NCI-H187 (cell line): ENCODE results near the gene SLC9A9.

Experiments used
- DNase-seq, 2 experiments: peaks; one replicate each; lab custom pipeline; 2025; lab: John Stamatoyannopoulos, UW

SLC9A9 gene

GRCh38 chr3:143597774-143598652 is 250.3 kb downstream of the SLC9A9 start:
- no peak for DNase-seq

- no peak for DNase-seq
Observed at GRCh38 chr3:143596957-143597642, 251.2 kb downstream of the SLC9A9 start.

- DNase-seq: no peak
Observed at GRCh38 chr3:143595456-143596077, 252.7 kb downstream of the SLC9A9 start.

GRCh38 chr3:143594206-143594605 is 254.1 kb downstream of the SLC9A9 start:
- DNase-seq: no peak

GRCh38 chr3:143590660-143591059 is 257.6 kb downstream of the SLC9A9 start:
- DNase-seq: no peak

GRCh38 chr3:143586576-143586975 is 261.7 kb downstream of the SLC9A9 start:
- DNase-seq: no peak

GRCh38 chr3:143585720-143586456 is 262.4 kb downstream of the SLC9A9 start:
- no peak for DNase-seq

- DNase-seq: no peak
Observed at GRCh38 chr3:143584474-143584873, 263.8 kb downstream of the SLC9A9 start.

- no peak for DNase-seq
Observed at GRCh38 chr3:143581972-143582722, 266.1 kb downstream of the SLC9A9 start.

- no peak for DNase-seq
Observed at GRCh38 chr3:143578810-143579435, 269.3 kb downstream of the SLC9A9 start.

- no peak for DNase-seq
Observed at GRCh38 chr3:143576568-143577270, 271.5 kb downstream of the SLC9A9 start.

- no peak for DNase-seq
Observed at GRCh38 chr3:143574933-143575332, 273.3 kb downstream of the SLC9A9 start.

GRCh38 chr3:143573610-143574303 is 274.5 kb downstream of the SLC9A9 start:
- DNase-seq: no peak

GRCh38 chr3:143571548-143571947 is 276.7 kb downstream of the SLC9A9 start:
- DNase-seq: no peak

- DNase-seq: no peak
Observed at GRCh38 chr3:143567823-143568222, 280.4 kb downstream of the SLC9A9 start.

- no peak for DNase-seq
Observed at GRCh38 chr3:143565951-143566350, 282.3 kb downstream of the SLC9A9 start.

GRCh38 chr3:143563786-143564185 is 284.5 kb downstream of the SLC9A9 start:
- no peak for DNase-seq

GRCh38 chr3:143562789-143563188 is 285.5 kb downstream of the SLC9A9 start:
- DNase-seq: no peak

- DNase-seq: no peak
Observed at GRCh38 chr3:143559296-143559695, 289.0 kb downstream of the SLC9A9 start.

- no peak for DNase-seq
Observed at GRCh38 chr3:143552851-143553250, 295.4 kb downstream of the SLC9A9 start.
